OCI-LY1 (cell line): Measurements from ENCODE around the gene HLA-DOA.

Experiments used
- H2AFZ ChIP-seq: fragments of 200-600 bp; sonication (generic), shearing (Covaris generic); 2 replicates; pipeline ENCODE4 v1.6.0; 2014; ENCODE audit warnings: antibody characterized with exemption, mild to moderate bottlenecking, low read length
- H3F3A ChIP-seq: fragments of 200-600 bp; sonication (generic), shearing (Covaris generic); 2 replicates; pipeline ENCODE4 v1.6.0; 2014; ENCODE audit warnings: mild to moderate bottlenecking, antibody characterized with exemption, low read length, moderate library complexity; ENCODE audit not compliant: insufficient read depth
- H3K27ac ChIP-seq: fragments of 200-600 bp; sonication (generic); 2 replicates; pipeline ENCODE4 v1.5.1; 2014; ENCODE audit warnings: low read length, mixed run types, mild to moderate bottlenecking, low read depth; ENCODE audit not compliant: poor library complexity, severe bottlenecking
- H3K27me3 ChIP-seq: fragments of 200-600 bp; sonication (generic); 2 replicates; pipeline ENCODE4 v1.6.0; 2014; ENCODE audit warnings: antibody characterized with exemption, mild to moderate bottlenecking, low read length, moderate library complexity; ENCODE audit not compliant: insufficient read depth
- H3K36me3 ChIP-seq: fragments of 200-600 bp; sonication (generic); 2 replicates; pipeline ENCODE4 v1.6.1; 2014; ENCODE audit warnings: mild to moderate bottlenecking, antibody characterized with exemption, low read length, moderate library complexity, mixed read lengths; ENCODE audit not compliant: insufficient read depth
- H3K4me1 ChIP-seq: fragments of 200-600 bp; sonication (generic); 2 replicates; pipeline ENCODE4 v1.5.1; 2014; ENCODE audit warnings: mild to moderate bottlenecking, low read length, moderate library complexity; ENCODE audit not compliant: insufficient read depth, severe bottlenecking
- H3K4me2 ChIP-seq: fragments of 200-600 bp; sonication (generic), shearing (Covaris generic); 2 replicates; pipeline ENCODE4 v1.6.1; 2014; ENCODE audit warnings: low read length
- H3K4me3 ChIP-seq: fragments of 200-600 bp; sonication (generic); 2 replicates; pipeline ENCODE4 v1.5.1; 2014; ENCODE audit warnings: low read length, low read depth, mild to moderate bottlenecking, mixed read lengths; ENCODE audit not compliant: poor library complexity, severe bottlenecking
- H3K79me2 ChIP-seq: fragments of 200-600 bp; shearing (Covaris generic); 2 replicates; pipeline ENCODE4 v1.6.1; 2016; ENCODE audit warnings: mixed run types, low read length, mixed read lengths; ENCODE audit not compliant: insufficient read depth
- H3K9ac ChIP-seq: fragments of 200-600 bp; sonication (generic), shearing (Covaris generic); 2 replicates; pipeline ENCODE4 v1.6.1; 2014; ENCODE audit warnings: mild to moderate bottlenecking, low read length, mixed read lengths
- H3K9me2 ChIP-seq: fragments of 200-600 bp; sonication (generic), shearing (Covaris generic); 2 replicates; pipeline ENCODE4 v1.6.1; 2014; ENCODE audit warnings: low read depth, mild to moderate bottlenecking, low read length, mixed read lengths
- H3K9me3 ChIP-seq: fragments of 200-600 bp; shearing (Covaris generic); 2 replicates; pipeline ENCODE4 v1.6.1; 2014; ENCODE audit warnings: low read length, mixed read lengths
- H4K20me1 ChIP-seq: fragments of 200-600 bp; sonication (generic), shearing (Covaris generic); 2 replicates; pipeline ENCODE4 v1.6.0; 2016; ENCODE audit warnings: mild to moderate bottlenecking, low read length; ENCODE audit not compliant: insufficient read depth
- CTCF ChIP-seq: fragments of 200-600 bp; sonication (generic), shearing (Covaris generic); IDR thresholded peaks from 2 replicates; pipeline ENCODE4 v1.5.1; 2017; ENCODE audit warnings: mild to moderate bottlenecking, antibody characterized with exemption, low read length, moderate library complexity, mixed read lengths
- EZH2 ChIP-seq: fragments of 200-600 bp; sonication (generic), shearing (Covaris generic); IDR thresholded peaks from 2 replicates; pipeline ENCODE4 v1.8.0; 2017; ENCODE audit warnings: borderline replicate concordance, mixed run types, mild to moderate bottlenecking, antibody characterized with exemption, low read length, moderate library complexity, mixed read lengths

The HLA-DOA gene

DNA sequence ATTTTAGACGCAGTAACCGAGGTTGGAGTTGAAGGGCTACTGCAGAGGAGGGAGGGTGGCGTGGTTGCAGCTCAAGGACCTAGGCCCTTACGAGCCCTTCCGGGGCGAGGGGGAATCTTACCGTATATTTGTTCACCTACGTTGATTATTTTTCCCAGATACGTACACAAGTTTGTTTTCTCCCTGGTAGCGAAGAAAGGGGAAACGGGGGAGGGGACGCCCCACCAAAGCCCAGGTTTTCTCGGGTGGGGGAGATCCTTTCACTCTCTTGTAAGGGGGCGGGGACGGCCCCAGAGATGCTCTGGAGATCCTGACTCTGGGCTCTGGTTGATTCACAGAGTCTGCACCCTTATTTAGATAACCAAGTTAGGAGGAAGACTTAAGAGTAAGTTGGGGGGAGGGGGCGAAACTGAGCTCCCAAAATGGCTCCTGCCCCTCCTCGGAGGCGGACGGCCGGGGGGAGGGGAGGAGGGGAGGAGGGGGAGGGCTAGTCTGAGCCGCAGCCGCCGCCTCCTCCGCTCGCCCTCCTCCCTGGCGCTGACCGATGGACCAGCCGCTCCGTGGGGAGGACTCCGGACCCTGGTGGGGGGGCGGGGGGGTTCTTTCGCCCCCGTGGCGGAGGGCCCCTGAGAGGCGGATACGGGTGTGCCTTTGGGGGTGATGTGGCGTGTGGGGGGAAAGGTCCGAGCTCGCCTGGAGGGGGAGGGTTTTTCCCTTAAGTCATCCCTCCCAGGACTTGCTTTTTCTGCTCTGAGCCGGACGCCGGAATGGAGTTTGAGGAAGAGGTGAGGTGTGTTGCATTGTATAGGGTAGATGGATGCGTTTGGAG is 38.8 kb downstream of the HLA-DOA start:
- H3K27ac ChIP-seq = peak overlapping the region; percentile 99
- TF ChIP-seq CTCF = no peak
- peaks cover 57% of the 10 kb centered on the region for H3K4me1 ChIP-seq
- H3K9me2 ChIP-seq = no peaks in the 10 kb centered on the region
- H2AFZ ChIP-seq = no peak overlapping the region
- H3K4me3 ChIP-seq = peak overlapping the region; percentile 97
- no peaks in the 10 kb centered on the region for H3K9me3 ChIP-seq
- peaks cover 49% of the 10 kb centered on the region for H3K36me3 ChIP-seq
- no peaks in the 10 kb centered on the region; the same call in 1 of the 2 replicates for H3F3A ChIP-seq
- peaks cover 36% of the 10 kb centered on the region for H3K79me2 ChIP-seq
- no peaks in the 10 kb centered on the region; the same call in 1 of the 2 replicates for H4K20me1 ChIP-seq
- peak overlapping the region; percentile 99 for H3K9ac ChIP-seq
- H3K4me2 ChIP-seq = peak overlapping the region; percentile 93
- H3K27me3 ChIP-seq = no peaks in the 10 kb centered on the region

- H3K79me2 ChIP-seq = peaks cover 28% of the 10 kb centered on the region
- no peaks in the 10 kb centered on the region for H4K20me1 ChIP-seq
- no peak overlapping the region for H2AFZ ChIP-seq
- H3K9me2 ChIP-seq = no peaks in the 10 kb centered on the region
- no peaks in the 10 kb centered on the region; the same call in 1 of the 2 replicates for H3F3A ChIP-seq
- H3K9me3 ChIP-seq = no peaks in the 10 kb centered on the region
- peaks cover 53% of the 10 kb centered on the region for H3K4me1 ChIP-seq
- H3K27ac ChIP-seq = peak overlapping the region; percentile 99
- peak overlapping the region; percentile 93 for H3K4me2 ChIP-seq
- peak overlapping the region; percentile 97 for H3K4me3 ChIP-seq
- H3K9ac ChIP-seq = peak overlapping the region; percentile 99
- TF ChIP-seq CTCF (peak; percentile 30), EZH2 (no peak)
- H3K36me3 ChIP-seq = peaks cover 41% of the 10 kb centered on the region
- no peaks in the 10 kb centered on the region for H3K27me3 ChIP-seq
Measured at GRCh38 chr6:32969685-32970412, 39.5 kb downstream of the HLA-DOA start.

GRCh38 chr6:32968867-32969684 is 40.3 kb downstream of the HLA-DOA start:
- Histone ChIP-seq H3K79me2 (peaks cover 20% of the 10 kb centered on the region), H3K36me3 (peaks cover 34% of the 10 kb centered on the region), H3K27ac (peak overlapping the region; percentile 99), H3K4me3 (peak overlapping the region; percentile 97), H4K20me1 (no peaks in the 10 kb centered on the region), H2AFZ (no peak overlapping the region), H3K9me2 (no peaks in the 10 kb centered on the region), H3K27me3 (no peaks in the 10 kb centered on the region), H3K4me2 (peak overlapping the region; percentile 93), H3K9me3 (no peaks in the 10 kb centered on the region), H3K9ac (peak overlapping the region; percentile 99), H3K4me1 (peaks cover 49% of the 10 kb centered on the region), H3F3A (no peaks in the 10 kb centered on the region; the same call in 1 of the 2 replicates)
- no peak for TF ChIP-seq CTCF
- TF ChIP-seq EZH2 = no peak
